ENCODE measurements around the gene SDCBP2.
A peak's percentile ranks its signal among the peaks of the same experiment; 100 is the strongest.

Gene SDCBP2

GRCh38 chr20:1269235-1269634 lies 59.7 kb downstream of the SDCBP2 start:
- DNase-seq: no peak

GRCh38 chr20:1267809-1268374 lies 61.0 kb downstream of the SDCBP2 start:
- no peak for DNase-seq

- no peak for DNase-seq
Observed at GRCh38 chr20:1267161-1267560, 61.8 kb downstream of the SDCBP2 start.

GRCh38 chr20:1266167-1266973 lies 62.6 kb downstream of the SDCBP2 start, which contains the start of gene SNPH:
SNPH (plus strand) TSS chr20:1266294; CDS start chr20:1296240, 29,946 bp downstream.
- DNase-seq: peak; percentile 75

- no peak for DNase-seq
Observed at GRCh38 chr20:1265916-1266166, 63.1 kb downstream of the SDCBP2 start.

GRCh38 chr20:1265226-1265915 lies 63.6 kb downstream of the SDCBP2 start:
- no peak for DNase-seq

GRCh38 chr20:1264727-1265126 lies 64.2 kb downstream of the SDCBP2 start:
- DNase-seq: no peak

- DNase-seq: no peak
Observed at GRCh38 chr20:1263853-1264252, 65.1 kb downstream of the SDCBP2 start.
